HG03066 (cell line): ENCODE data around the gene HPCAL1.

Experiments used
- ATAC-seq: cut with Tn5 transposase; IDR thresholded peaks from one replicate; pipeline ENCODE4 v1.9.1; 2021; ENCODE audit warnings: low read depth; ENCODE audit not compliant: unreplicated experiment

Gene HPCAL1

DNA sequence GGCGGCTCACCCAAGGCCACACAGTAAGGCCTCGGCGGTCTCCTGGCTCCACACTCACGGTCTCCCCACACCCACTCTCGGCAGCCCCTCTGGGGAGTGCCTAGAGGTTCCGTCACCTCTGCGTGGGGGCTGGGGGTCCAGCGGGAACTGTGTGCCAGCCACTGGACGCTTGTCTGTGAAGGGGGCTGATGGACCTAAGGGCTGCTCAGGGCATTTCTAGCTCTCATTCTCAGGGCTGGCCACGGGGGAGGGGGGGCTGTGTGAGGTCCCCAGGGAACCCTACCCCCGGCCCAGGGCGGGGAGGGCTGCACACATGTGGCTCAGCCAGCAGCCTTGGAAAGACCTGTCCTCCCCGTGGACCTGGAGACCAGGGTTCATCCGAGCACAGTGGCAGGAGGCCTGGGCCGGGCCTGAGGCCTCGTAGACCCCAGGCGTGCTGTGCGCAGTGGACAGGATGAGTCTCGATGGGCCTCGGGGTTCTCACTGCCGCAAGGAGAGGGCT lies 172.6 kb downstream of the HPCAL1 start:
- no peak for ATAC-seq

DNA sequence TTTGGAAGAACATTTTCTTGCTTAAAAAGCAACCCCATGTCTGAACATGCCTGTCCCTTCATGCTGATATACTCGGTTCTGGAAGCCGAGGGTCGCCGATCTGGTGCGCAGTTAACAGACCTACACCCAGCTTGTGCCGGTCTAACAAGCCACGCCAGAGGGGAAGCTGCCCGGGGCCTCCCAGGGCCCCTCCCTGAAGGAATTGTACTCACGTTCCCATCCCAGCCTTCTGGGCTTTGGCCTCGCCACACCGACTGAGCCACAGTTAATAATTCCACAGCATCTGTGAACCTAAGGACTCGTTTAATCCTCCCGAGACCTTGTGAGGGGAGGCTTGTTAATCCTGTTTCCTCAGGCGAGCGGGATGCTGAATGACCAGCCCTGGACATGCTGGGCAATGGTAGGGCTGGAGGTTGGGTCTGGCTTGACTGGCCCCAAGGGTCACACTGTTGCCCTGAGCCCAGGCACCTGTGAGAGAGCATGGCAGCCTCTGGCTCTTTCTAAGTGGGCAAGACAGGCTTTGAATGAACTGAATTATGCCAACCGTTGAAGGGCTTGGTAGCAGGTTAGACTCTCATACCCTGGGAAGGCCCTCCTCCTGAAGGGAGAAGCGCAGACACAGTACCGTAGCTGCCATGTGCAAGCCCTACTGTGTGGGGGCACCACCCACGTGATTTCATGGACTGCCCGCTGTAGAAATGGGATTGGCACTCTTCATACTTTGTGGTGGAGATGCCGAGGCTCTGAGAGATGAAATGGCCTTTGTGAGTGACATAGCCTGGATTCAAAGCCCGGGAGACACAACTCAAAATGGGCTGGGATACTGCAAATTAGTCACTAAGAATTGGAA lies 173.3 kb downstream of the HPCAL1 start:
- ATAC-seq, result no peak

GRCh38 chr2:10476723-10477442 lies 174.2 kb downstream of the HPCAL1 start:
- no peak for ATAC-seq
